BJ (cell line): Measurements from ENCODE around the gene SYNE2. TPM values are rescaled to one million over a fixed set of nuclear protein-coding genes. Genes with fewer than 3 reads are reported as not detected.

ENCODE experiments used
- CTCF ChIA-PET: fragments of 350-600 bp; formaldehyde crosslinking; extraction: SDS; loops from one replicate; lab custom pipeline; 2021; ENCODE audit warnings: antibody characterized with exemption, inconsistent platforms; lab: Yijun Ruan, JAX
- POLR2A ChIA-PET: fragments of 300-600 bp; sonication (Branson Sonifier 250); formaldehyde crosslinking; extraction: SDS; loops from one replicate; lab custom pipeline; 2021; ENCODE audit warnings: antibody characterized with exemption; lab: Charles Lee
- DNase-seq: peaks from one replicate; pipeline ENCODE4 v3.0.0-alpha.2; 2011; ENCODE audit warnings: low read depth
- H3K27me3 ChIP-seq: 2 replicates; pipeline ENCODE4 v1.6.0; 2011; ENCODE audit warnings: low read length; ENCODE audit not compliant: control insufficient read depth, insufficient read depth
- H3K36me3 ChIP-seq: 2 replicates; pipeline ENCODE4 v1.5.1; 2011; ENCODE audit warnings: low read length; ENCODE audit not compliant: control insufficient read depth, insufficient read depth
- H3K4me3 ChIP-seq: 2 replicates; pipeline ENCODE4 v1.5.1; 2011; ENCODE audit warnings: low read depth, mild to moderate bottlenecking, control low read depth, low read length
- polyA plus RNA-seq: library from polyadenylated mRNA; depleted of rRNA; stranded (reverse); fragments of >200 nt; gene quantifications from 2 replicates; pipeline ENCODE4 v1.2.3, GENCODE V29; 2011
- TF ChIP-seq, protein P1 (sequence below): IDR thresholded peaks from 2 replicates; pipeline ENCODE4 v1.5.1; 2011; ENCODE audit warnings: low read depth, mild to moderate bottlenecking, control low read depth, inconsistent platforms, low read length, moderate library complexity; ENCODE audit not compliant: insufficient read depth

The SYNE2 gene
- polyA plus RNA-seq, 1 experiment = 5.2 TPM

DNA sequence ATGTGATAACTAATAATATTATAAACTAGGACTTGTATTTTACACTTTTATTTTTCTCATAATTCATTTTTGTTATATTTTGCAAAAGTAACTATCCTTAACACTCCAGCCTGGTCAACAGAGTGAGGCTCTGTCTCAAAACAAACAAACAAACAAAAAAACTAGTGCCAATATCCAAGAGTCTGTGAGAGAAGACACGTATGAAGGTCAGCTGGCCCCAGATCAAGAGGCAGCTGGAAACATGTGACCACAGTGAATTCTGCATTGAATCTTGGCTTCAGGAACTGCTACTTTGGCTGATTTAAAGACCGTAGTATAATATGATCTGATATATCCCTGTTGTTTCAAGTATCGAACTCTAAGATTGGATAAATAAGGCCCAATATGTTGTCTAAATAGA lies 394.4 kb downstream of the SYNE2 start:
- Histone ChIP-seq H3K27me3 (peaks cover 2% of the 10 kb centered on the region), H3K36me3 (no peaks in the 10 kb centered on the region), H3K4me3 (no peak overlapping the region)
- TF ChIP-seq, protein P1, sequence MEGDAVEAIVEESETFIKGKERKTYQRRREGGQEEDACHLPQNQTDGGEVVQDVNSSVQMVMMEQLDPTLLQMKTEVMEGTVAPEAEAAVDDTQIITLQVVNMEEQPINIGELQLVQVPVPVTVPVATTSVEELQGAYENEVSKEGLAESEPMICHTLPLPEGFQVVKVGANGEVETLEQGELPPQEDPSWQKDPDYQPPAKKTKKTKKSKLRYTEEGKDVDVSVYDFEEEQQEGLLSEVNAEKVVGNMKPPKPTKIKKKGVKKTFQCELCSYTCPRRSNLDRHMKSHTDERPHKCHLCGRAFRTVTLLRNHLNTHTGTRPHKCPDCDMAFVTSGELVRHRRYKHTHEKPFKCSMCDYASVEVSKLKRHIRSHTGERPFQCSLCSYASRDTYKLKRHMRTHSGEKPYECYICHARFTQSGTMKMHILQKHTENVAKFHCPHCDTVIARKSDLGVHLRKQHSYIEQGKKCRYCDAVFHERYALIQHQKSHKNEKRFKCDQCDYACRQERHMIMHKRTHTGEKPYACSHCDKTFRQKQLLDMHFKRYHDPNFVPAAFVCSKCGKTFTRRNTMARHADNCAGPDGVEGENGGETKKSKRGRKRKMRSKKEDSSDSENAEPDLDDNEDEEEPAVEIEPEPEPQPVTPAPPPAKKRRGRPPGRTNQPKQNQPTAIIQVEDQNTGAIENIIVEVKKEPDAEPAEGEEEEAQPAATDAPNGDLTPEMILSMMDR = no peak
- POLR2A ChIA-PET = no interaction called here
- CTCF ChIA-PET = no interaction called here
- no peak for DNase-seq

DNA sequence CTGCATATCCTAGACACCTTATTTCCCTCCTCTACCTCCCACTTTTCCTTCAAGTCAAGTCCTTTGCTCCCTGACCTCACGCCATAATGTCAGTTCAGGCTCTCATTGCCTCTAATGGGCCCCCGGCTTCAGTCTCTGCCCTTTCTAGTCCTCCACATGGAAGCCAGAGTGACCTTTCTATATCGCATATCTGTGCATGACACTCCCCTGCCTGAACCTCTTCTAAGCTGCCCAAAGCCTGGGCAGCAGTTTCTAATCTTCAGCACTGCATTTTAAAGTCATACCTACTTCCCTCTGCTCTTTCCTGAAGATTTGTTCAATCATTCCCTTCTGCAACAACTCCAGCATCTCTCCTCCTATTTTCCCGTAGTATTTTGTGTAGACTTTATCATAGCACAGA lies 395.9 kb downstream of the SYNE2 start:
- ChIA-PET POLR2A (no interaction called here), CTCF (no interaction called here)
- DNase-seq = no peak
- H3K27me3 ChIP-seq = peaks cover 2% of the 10 kb centered on the region
- no peaks in the 10 kb centered on the region for H3K36me3 ChIP-seq
- no peak overlapping the region for H3K4me3 ChIP-seq
- TF ChIP-seq, protein P1 = no peak

DNA sequence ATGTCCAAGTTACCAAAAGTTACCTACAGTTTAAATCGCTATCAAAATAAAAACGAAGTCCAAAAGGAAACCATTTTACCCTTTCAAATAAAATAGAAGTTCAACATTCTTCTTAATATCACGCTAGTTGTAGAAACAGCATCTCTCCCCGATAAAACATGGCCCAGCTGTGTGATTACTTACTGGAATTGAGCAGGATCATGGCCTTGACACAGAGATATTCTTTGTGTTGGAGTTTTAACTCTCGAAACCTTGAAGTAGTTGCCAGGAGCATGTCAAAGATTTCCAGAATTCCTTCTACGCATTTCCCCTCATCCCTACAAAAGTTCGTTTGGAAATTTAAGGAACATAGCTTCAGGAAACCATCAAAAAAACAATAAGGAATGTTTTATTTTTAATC lies 396.6 kb downstream of the SYNE2 start:
- Histone ChIP-seq H3K27me3 (peaks cover 2% of the 10 kb centered on the region), H3K4me3 (no peak overlapping the region), H3K36me3 (no peaks in the 10 kb centered on the region)
- ChIA-PET CTCF (no interaction called here), POLR2A (no interaction called here)
- TF ChIP-seq, protein P1 = no peak
- no peak for DNase-seq

DNA sequence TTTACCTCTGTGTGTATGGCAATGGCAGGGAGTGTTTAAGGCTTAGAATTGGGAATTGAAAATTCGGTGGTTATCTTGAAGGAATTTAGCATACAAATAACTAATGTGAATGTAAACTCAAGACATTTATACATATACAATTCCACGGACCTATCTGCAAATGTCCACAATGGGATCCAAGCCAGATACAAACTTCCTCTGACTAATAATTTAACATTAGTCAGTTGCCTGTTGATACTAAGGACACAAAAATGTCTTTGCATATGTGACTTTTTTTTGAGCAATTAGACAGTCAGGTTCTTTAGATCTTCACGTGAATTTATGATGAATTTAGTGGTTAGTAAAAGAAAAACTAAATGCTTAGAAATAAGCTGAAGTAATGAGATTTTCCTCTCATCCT lies 400.9 kb downstream of the SYNE2 start:
- DNase-seq = no peak
- TF ChIP-seq, protein P1 = no peak
- Histone ChIP-seq H3K4me3 (no peak overlapping the region), H3K36me3 (no peaks in the 10 kb centered on the region), H3K27me3 (no peaks in the 10 kb centered on the region)
- ChIA-PET POLR2A (no interaction called here), CTCF (no interaction called here)

DNA sequence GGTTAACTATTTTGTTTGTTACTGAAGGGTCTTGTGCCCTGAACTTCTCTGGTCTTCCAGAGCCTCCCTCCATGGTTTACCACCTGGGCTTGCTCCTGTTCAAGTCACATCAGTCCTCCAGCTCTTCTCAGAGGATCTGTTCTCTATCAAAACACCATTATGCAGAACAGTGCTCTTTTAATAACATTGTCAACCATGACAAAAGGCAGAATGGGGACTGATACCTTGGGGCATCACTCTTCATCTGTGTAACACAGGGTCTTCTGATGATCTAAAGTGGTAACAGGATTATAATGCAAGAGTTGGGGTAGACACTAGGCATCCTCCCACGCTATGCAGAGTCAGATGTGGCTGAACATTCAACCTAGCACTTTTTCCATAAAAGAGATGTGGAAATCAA lies 403.0 kb downstream of the SYNE2 start:
- H3K36me3 ChIP-seq = no peaks in the 10 kb centered on the region
- TF ChIP-seq, protein P1 = no peak
- DNase-seq = no peak
- POLR2A ChIA-PET = no interaction called here
- H3K4me3 ChIP-seq = no peak overlapping the region
- CTCF ChIA-PET = no interaction called here
- no peaks in the 10 kb centered on the region for H3K27me3 ChIP-seq
